Sciatic nerve (tissue), 2 donors: ENCODE measurements around the gene IL1RN. TPM values are rescaled to one million over a fixed set of nuclear protein-coding genes. Genes with fewer than 3 reads are reported as not detected.

Experiments
- ATAC-seq: fragments of 200-7000 bp; cut with Tn5 transposase; one replicate; pipeline ENCODE4 v1.9.1; 2020; ENCODE audit warnings: mild to moderate bottlenecking, moderate library complexity
- DNase-seq: peaks from one replicate; pipeline ENCODE4 v3.0.0-alpha.2; 2020; ENCODE audit warnings: low spot score
- intact Hi-C: fragments of 100-400 bp; cut with DNase I; formaldehyde crosslinking; loops from one replicate; pipeline ENCODE4 v1.14.2; 2022
- total RNA-seq: library from RNA; stranded (reverse); fragmentation: NEBNext Ultra II Directional; extraction: Animal tissue kit (Norgen Biotek cat#: 25700); gene quantifications from one replicate; pipeline ENCODE4 v1.2.1, GENCODE V29; 2021
- donor health status: DM: no; HTN: no; CAD: no.
- donor health status: DM: no; HTN: no; CAD: no.

The IL1RN gene
- total RNA-seq, 1 donor from 2014 or later: 15.0 TPM

DNA sequence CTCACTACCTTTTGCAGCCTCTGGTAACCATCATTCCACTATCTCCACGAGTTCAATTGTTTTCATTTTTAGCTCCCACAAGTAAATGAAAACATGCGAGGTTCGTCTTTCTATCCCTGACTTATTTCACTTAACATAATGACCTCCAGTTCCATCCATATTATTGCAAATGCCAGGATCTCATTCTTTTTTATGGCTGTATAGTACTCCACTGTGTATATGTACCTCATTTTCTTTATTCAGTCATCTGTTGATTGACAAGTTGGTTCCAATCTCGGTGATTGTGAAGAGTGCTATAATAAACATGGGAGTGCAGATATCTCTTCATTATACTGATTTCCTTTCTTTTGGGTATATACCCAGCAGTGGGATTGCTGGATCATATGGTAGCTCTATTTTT is 16.9 kb downstream of the IL1RN start:
- intact Hi-C loops: no loop called here
- DNase-seq: no peak
- ATAC-seq: no peak

DNA sequence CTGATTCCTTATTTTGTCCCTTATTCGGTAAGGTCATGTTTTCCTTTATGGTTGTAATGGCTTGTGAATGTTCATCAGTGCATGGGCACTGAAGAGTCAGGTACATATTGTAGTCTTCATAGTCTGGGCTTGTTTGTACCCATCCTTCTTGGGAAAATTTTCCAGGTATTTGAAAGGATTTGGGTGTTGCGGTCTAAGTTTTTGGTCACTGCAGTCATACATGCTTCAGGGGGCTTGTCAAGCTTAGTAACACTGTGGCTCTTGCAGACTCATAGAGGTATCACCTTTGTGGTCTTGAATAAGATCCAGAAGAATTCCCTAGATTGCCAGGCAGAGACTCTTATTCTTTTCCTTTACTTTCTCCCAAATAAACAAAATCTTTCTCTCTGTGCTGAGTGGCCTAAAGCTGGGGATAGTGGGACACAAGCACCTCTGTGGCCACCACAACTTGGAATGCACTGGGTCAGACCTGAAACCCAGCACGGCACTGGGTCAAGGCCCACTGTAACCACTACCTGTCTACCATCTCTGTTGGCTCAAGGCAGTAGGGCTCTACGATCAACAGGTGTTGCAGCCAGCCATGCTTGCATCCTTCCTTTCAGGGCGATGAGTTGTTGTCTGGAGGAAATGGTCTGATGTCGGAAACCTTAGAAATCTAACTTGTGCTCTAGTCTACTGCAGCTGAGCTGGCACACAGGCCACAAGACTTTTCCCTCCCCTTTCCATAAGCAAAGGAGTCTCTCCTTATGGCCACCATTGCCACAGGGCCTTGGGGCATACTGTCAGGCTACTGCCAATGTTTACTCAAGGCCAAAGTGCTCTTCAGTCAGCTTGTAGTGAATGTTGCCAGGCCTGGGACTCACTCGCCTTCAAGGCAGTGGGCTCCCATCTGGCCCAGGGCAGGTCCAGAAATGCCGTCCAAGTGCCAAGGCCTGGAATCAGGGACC is 21.5 kb downstream of the IL1RN start:
- intact Hi-C loops: no loop called here
- ATAC-seq (no peak), DNase-seq (no peak)

DNA sequence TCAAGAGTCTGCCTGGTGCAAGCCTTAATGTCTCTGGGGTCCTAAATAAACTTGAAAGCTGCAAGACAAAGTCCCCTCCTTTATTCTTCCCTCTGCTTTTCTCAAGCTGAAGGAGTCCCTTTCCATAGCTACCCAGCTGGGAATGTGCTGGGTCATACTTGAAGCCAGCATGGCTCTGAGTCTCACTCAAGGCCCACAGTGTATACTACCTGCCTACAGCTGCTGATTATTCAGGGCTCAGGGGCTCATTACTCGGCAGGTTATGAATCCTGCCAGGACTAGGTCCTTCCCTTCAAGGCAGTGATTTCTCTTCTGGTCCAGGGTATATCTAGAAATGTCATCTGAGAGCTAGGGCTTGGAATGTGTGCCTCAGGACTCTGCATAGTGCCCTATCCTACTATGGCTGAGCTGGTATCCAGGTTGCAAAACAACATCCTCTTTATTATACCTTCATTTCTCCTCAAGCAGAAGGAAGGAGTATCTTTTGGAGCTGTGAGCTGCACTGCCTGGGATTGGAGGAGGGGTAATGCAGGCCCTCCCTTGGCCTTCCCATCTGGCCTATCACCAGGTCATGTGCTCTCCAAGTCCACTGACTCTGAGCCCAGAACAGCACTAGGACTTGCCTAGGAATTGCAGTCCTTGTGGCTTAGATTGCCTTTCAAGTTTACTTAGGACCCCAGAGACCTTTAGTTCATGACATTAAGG is 22.3 kb downstream of the IL1RN start:
- no peak for ATAC-seq
- no peak for DNase-seq

DNA sequence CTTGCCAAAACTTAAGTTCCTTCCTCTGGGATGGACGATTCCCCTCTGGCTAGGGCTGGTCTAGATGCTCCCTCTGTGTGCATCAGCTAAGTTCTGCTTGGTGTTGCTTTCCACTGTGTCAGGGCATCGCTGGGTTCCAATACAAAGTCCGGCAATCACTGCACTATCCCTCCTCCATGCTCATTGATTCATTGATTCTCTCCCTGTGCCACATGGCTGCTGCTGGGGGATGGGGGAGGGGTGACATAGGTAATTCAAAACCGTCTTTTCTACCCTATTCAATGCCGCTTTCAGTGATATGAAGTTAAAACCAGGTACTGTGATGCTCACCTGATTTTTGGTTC is 22.8 kb downstream of the IL1RN start:
- intact Hi-C loops: no loop called here
- ATAC-seq (no peak), DNase-seq (no peak)

More for the DNA sequence above, 22.3 kb downstream of the IL1RN start:
- intact Hi-C loops: no loop called here

DNA sequence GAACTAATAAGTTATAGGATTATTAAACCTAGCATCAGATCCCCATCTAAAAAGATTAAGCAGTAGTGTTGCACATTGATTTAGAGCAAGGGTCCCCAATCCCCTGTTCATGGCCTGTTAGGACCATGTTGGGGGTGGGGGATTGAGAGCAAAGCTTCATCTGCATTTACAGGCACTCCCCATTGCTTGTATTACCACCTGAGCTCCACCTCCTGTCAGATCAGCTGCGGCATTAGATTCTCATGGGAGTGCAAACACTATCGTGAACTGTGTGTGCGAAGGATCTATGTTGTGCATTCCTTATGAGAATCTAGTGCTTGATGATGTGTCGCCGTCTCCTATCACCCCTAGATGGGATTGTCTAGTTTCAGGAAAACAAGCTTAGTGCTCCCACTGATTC is 27.9 kb downstream of the IL1RN start:
- ATAC-seq: no peak
- no peak for DNase-seq
- intact Hi-C loops: no loop called here

DNA sequence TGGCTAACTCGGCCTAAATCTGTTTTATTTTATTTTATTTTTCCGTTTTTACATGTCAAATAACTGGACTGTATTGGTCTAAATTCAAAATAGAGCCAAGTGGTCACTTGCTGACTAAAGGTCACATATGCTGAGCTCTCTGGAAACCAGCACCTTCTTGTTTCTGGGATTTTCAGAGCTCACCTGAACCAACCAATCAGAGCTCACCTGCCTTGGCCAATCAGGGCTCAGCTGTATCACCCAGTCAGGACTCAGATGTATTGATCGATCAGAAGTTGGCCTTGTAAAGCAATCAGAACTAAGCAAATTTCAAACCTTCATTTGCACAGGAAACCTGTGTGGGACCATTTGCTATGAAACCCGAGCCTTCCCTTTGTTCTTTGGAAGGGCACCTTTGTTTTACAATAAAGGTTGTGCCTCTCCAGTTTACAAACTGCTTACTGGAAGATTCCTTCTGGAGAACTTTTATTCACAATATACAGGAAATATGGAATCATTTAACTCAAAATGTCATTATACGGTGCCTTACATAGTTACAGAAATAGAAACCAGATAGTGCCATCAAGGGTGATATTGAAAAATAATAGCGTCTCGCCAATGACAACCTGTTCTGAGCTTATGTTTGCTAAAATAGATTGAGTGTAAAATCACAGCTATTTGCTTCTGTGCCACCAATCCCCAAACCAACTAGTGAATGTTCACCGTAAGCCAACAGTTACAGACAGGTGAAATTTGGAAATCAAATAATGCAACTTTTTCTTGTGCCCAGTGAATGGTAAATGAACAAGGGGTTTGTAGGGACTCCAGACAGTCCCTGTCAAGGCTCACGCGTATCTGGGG is 29.1 kb downstream of the IL1RN start:
- intact Hi-C loops: no loop called here
- DNase-seq (no peak), ATAC-seq (no peak)

DNA sequence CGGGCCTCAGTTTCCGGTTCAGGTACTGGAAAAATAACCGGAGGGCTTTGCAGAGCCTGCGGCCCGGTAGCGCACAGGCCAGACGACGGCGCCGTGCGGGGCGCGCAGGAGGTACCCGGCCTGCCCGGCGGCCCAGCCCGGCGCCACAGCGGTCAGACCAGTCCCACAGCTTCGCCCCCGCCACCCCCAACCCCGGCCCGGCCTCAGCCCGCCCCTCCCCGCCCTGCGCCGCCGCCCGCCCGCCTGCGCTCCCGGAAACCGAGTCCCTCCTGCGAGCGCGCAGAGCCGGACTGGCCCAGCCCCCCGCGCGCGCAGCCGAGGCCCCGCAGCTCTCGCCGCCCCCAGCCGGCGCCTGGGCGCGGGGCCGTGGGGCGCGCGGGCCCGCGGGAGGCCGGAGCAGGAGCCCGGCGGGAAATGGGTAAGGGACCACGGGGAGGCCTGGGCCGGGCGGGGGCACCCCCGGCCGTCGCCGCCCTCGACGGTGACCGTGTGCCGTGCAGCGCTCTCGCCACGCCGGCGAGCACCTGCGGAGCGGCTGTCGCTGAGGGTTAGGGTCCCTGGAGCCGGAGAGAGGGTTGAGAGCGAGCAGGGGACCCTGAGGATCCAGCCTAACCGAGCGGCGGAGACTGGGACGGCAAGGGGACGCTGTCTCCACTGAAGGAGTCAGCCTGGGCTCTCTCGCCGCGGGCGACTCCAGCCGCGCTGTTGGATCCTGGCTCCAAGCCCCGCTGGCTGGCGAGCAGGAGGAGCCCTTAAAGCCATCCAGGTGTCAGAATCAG is 29.9 kb downstream of the IL1RN start:
- no peak for DNase-seq
- ATAC-seq: no peak
- intact Hi-C loops: no loop called here

DNA sequence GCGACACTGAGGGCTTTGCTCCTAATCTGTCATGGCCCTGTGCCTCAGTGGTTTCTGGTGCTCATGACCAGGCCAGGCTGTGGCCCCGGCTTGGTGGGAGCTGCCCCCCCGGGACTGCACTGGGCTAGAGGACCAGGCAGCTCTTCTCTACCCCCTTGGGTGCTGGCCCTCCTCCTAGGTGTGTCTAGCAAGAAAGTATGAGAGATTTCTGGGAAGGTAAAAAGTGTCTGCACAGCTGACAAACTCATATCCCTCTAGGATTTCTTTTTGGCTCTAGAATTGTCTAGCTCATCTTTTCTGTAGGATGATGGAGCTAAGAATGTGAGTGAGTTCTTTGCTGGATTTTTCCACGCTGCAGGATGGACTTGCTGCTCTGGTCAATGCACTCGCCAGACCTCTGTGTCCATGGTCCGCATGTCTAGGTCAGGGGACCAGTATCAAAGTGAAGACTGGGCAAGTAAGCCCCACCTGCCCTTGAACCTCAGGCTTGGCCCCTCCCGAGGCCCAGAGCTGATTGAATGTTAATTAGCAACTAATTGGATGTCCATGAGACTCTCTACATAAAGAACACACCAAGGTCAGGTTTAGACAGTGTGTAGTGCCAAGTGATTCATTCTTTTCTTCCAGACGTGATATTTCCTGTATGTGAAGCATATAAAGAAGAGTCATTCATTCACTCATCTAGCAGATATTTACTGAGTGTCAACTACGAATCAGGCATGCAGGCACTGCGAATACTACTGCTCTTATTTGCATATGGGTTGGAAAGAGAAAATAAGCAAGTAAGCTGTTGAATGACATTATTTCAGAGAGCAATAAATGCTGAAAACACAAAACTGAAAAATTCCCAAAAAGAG is 30.7 kb downstream of the IL1RN start:
- no peak for ATAC-seq

DNA sequence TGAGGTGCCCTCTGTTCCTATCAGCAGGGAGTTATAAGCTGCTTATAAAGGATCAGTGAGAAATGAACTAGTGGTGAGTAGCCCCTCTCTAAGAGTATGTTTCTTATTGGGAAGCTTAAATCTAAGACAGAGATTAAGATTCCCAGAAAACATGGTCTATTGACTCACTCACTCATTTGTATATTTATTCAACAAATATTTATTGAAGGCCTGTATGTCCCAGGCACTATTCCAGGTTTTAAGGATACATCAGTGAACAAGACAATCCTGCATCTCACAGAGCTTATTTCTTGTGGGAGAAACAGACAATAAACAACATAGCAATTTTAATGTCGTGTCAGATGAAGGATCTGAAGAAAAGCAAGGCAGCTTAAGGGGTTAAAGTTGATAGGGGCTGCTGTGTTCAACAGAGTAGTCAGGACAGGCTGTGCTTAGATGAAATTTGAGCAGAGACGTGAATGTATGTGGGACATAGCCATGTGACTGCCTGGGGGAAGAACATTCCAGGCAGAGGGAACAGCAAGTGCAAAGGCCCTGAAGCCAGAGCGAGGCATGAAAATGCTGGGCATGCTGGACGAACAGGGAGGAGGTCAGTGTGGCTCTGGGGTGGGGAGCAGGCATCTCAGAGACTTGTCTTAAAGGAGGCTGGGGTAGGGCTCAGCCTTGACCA is 31.6 kb downstream of the IL1RN start:
- ATAC-seq (no peak), DNase-seq (no peak)
- intact Hi-C loops: no loop called here

More for the DNA sequence above, 30.7 kb downstream of the IL1RN start:
- DNase-seq: no peak
- intact Hi-C loops: no loop called here

DNA sequence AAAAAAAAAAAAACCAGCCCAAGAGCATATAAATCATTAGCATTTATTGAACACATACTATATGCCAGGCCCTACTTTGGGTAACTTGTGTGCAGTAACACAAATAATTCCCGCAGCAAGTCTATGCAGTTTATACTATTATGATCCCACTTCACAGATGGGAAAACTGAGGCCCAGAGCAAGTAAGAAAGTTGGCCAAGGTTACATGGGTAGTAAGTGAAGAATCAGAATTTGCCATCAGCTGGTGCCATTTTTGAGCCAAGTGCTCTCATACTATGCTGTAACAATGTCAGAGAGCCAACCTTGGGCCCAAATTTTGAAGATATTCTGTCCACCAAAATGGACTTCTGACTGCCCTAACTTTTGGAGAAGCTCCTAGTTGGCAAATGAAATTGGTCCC is 32.9 kb downstream of the IL1RN start:
- intact Hi-C loops: no loop called here
- no peak for ATAC-seq

DNA sequence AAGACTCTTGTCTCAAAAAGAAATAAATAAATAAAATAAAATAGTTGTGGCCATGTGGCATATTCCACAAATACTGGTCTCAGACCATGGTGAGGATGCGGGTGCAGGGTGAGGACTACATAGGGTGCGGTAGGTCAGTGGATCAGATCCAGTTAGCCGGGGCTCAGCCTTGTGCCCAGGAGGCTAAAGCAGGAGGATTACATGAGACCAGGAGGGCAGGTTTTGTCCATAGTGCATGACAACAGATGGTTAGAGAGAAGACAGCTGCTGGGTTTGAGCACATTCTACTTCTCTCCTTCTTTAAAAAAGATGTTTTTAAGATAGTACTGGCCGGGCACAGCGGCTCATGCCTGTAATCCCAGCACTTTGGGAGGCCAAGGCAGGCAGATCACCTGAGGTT is 33.6 kb downstream of the IL1RN start:
- DNase-seq: no peak
- no peak for ATAC-seq
- intact Hi-C loops: no loop called here

More for the DNA sequence above, 32.9 kb downstream of the IL1RN start:
- DNase-seq: no peak

DNA sequence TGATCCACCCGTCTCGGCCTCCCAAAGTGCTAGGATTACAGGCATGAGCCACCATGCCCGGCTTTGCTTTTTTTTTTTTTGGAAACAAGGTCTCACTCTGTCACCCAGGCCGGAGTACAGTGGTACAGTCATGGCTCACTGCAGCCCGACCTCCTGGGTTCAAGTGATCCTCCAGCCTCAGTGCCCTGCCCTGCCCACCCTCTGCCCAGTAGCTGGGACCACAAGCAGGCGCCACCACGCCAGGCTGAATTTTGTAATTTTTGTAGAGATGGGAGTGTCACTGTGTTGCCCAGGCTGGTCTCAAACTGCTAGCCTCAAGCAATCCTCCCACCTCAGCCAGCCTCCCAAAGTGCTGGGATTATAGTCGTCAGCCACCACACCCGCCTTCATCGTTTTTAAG is 34.8 kb downstream of the IL1RN start:
- no peak for ATAC-seq
- intact Hi-C loops: no loop called here
- no peak for DNase-seq

DNA sequence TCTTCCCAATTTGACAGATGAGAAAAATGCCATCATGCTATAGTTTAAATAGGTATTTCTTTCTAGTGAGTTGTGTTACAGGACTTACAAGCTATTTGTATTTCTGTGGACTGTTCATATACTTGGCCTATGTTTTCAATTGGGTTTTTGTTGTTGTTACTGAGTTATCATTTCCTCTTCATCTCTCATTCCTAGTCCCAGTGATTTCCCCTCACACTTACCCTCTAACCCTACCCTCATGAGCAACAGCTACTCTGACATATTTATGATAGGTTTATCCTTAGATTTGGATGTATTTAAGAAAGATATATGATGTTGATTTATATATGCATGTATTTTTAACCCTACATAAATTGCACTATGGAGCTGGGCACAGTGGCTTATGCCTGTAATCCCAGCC is 35.5 kb downstream of the IL1RN start:
- no peak for ATAC-seq

DNA sequence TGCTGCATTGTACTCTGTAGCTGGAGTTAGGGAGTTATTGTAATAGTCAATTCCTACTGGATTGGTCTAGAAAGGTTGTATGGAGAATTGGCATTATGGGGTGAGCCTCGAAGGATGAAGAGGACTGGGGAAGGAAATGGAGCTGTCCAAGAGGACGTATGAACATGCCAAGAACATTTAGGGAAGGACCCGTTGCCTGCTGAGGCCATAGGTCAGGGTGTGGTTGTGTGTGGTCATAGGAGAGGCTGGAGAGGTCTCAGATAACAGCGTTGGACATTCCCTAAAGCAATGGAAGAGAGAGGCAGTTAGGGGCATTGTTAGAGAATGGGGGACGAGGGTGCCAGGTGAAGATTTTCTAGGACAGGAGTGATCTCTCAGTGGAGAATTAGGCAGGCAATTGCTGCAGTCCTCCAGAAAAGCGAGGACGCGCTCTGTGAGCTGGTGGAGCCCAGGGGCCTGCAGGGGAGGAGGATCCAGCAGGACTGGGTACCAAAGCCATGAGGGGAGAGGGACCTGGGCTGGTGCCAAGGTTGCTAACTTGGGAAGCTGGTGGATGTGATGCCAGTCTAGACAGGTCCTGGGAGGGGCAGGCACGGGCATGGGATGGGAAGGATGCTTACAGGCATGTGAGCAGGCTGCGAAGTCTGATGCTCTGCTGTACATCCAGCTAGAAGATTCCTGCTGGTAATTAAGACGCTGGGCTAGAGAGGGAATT is 37.0 kb downstream of the IL1RN start:
- ATAC-seq: no peak
- intact Hi-C loops: no loop called here

More for the DNA sequence above, 35.5 kb downstream of the IL1RN start:
- DNase-seq: no peak
- intact Hi-C loops: no loop called here

DNA sequence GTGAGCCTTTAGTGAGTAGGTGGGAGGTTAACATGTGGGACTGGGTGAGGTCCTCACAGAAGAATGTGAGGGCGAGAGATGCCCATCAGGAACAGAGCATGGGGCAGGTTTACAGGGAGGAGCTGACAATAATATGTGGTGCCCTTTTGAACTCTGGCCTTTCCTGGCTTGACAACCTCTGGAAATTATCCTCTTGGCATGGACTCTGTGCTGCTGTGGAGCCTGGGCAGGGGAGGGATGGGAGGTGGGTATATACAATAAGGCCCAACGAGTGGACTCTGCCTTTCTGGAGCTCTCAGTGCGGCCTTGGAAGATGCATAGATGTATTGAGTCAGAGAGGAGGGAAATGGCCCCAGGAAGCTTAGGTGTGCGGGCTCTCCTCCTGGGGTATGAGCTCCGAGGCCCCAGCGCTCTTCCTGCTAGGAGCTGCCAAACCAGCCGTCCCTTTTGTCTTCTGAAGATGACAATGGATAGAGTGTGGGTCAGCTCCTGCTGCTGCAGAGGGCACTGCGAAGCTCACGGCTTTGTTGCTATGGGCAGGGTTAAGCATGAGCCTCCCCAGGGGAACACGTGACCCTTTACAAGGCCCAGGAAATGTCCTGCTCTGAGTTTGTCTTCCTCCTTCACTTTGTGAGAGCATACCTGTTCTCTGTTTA is 37.7 kb downstream of the IL1RN start:
- DNase-seq (no peak), ATAC-seq (no peak)
- intact Hi-C loops: loop anchor here (5.0 kb wide), 1 partner anchor 1792 kb away; no protein-coding TSS in a partner anchor

More for the DNA sequence above, 37.0 kb downstream of the IL1RN start:
- no peak for DNase-seq

DNA sequence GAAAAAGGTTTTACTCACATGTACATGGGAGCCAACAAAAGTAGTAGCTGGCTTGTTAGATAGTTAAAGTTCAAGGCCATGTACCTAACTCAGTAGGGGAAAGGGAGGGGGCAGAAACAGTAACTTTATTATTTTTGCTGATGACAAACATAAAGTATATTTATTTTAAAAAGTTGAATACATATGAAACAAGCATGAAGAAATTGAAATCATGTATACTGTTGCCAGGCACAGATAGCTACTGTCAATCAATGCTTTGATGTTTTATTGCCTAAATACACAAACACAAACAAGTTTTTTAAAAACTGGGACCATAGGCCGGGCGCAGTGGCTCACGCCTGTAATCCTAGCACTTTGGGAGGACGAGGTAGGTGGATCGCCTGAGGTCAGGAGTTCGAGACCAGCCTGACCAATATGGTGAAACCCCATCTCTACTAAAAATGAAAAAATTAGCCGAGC is 38.8 kb downstream of the IL1RN start:
- ATAC-seq (no peak), DNase-seq (no peak)
- intact Hi-C loops: loop anchor here (5.0 kb wide), 1 partner anchor 1791 kb away; no protein-coding TSS in a partner anchor
